ENCODE measurements around the gene RGS8.

Gene RGS8, protein sequence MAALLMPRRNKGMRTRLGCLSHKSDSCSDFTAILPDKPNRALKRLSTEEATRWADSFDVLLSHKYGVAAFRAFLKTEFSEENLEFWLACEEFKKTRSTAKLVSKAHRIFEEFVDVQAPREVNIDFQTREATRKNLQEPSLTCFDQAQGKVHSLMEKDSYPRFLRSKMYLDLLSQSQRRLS

DNA sequence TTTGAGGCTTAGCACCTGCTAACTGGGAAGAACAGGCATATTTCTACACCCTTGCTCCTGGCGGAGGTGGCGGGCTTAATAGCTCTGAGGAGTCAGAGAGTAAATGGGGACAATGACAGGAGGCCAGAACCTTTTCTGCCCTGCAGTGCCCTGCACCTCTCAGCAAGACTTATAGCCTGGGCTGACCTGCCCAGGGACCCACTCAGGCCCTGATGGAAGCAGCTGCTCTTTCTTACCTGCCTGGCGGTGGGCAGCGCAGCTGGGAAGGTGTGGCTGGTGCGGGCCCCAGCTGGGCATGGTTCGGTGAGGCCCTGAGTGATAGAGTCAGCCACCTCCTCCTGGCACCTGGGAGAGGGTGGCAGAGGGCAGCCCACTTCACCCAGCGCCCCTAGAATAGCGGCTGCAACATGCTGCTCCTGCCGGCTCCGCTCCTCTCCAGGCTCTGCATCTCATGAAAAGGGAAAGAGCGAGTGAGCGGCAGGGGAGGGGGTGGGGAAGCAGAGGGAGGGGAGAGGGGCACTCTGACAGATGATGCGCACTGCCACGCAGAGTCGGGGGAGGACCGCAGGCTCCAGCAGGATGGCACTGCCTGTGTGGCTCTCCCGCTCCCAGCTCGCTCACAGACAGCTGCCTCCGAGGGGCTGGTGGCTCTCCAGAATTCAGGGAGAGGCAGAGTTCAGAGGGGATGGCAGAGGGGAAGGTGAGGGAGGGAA is at the start of gene RGS8:
TSS of gene RGS8 (minus strand) at position 472 of the 713 bp plus-strand sequence. CDS start 14,938 bp downstream, outside the sequence.
- Mint-ChIP-seq H3K36me3 (ENCODE audit: low read depth) (no peaks in the 10 kb centered on the region), H3K27me3 (ENCODE audit: low read depth) (peaks cover 21% of the 10 kb centered on the region), H3K4me1 (peaks cover 28% of the 10 kb centered on the region), H3K27ac (no peak within 1 kb of the TSS), H3K4me3 (no peak within 1 kb of the TSS), H3K9me3 (no peaks in the 10 kb centered on the region)
- TF ChIP-seq, protein P1, sequence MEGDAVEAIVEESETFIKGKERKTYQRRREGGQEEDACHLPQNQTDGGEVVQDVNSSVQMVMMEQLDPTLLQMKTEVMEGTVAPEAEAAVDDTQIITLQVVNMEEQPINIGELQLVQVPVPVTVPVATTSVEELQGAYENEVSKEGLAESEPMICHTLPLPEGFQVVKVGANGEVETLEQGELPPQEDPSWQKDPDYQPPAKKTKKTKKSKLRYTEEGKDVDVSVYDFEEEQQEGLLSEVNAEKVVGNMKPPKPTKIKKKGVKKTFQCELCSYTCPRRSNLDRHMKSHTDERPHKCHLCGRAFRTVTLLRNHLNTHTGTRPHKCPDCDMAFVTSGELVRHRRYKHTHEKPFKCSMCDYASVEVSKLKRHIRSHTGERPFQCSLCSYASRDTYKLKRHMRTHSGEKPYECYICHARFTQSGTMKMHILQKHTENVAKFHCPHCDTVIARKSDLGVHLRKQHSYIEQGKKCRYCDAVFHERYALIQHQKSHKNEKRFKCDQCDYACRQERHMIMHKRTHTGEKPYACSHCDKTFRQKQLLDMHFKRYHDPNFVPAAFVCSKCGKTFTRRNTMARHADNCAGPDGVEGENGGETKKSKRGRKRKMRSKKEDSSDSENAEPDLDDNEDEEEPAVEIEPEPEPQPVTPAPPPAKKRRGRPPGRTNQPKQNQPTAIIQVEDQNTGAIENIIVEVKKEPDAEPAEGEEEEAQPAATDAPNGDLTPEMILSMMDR (IDR thresholded peaks at IDR 0.05; ENCODE audit: unreplicated experiment in 3 of 3) = no peak

DNA sequence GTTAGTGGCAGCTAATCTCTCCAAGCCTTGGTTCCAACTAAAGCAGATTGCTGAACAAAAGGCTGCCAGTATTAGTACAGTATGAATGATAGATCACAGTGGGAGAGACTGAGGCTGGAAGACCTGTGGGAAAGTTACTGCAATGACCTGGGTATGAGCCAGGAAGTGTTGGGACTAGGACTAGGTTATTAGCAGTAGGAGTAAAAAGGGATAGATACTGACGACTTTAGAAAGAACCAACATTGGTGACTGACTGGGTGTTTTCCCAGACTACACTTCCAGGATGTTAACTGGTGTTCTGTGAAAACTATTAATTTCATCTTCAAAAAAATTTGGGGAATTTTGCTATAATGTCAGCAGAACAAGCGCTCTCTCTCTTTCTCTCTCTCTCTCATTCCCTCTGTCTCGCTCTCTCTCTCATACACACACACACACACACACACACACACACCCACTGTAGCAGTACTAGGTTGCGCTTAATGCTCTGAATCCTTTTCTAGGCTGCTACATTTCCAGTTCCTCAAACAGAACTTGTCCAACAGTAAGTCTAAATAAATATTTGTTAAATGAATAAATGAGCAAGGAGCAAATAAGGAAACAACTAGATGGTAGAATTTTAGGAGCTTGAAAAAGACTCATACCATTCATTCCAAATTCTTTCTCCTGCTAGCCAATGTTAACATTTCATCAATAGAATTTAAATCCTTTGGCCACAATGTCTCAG is 47.6 kb upstream of the RGS8 start:
- peaks cover 11% of the 10 kb centered on the region for H3K4me1 Mint-ChIP-seq
- H3K36me3 Mint-ChIP-seq (ENCODE audit: low read depth) = no peaks in the 10 kb centered on the region
- H3K9me3 Mint-ChIP-seq = no peaks in the 10 kb centered on the region
- H3K27me3 Mint-ChIP-seq (ENCODE audit: low read depth) = peaks cover 7% of the 10 kb centered on the region
- H3K27ac Mint-ChIP-seq = no peak overlapping the region
- TF ChIP-seq, protein P1 (IDR thresholded peaks at IDR 0.05; ENCODE audit: unreplicated experiment in 3 of 3) = no peak
- no peak overlapping the region for H3K4me3 Mint-ChIP-seq

DNA sequence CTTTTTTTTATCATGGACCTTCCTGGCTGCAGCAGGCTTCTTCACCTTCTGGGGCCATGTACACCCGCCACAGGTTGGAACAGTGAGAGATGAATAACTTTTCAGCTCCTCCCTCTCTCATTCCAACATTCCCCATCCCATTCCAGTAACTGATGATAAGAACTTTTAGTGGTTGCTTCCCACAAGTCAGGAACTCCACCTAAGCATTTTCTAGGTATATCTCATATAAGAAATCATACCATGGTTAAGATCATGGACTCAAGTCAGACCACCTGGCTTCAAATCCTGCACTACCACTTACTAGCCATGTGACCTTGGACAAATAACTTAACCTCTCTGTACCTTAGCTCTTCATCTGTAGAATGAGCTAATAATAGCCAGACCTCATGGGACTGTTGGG is 42.5 kb upstream of the RGS8 start:
- H3K4me3 Mint-ChIP-seq = no peak overlapping the region
- H3K27ac Mint-ChIP-seq = no peak overlapping the region
- H3K36me3 Mint-ChIP-seq (ENCODE audit: low read depth) = no peaks in the 10 kb centered on the region
- H3K4me1 Mint-ChIP-seq = peaks cover 29% of the 10 kb centered on the region
- H3K9me3 Mint-ChIP-seq = no peaks in the 10 kb centered on the region
- TF ChIP-seq, protein P1 (IDR thresholded peaks at IDR 0.05; ENCODE audit: unreplicated experiment in 3 of 3) = no peak
- peaks cover under 1% of the 10 kb centered on the region for H3K27me3 Mint-ChIP-seq (ENCODE audit: low read depth)

DNA sequence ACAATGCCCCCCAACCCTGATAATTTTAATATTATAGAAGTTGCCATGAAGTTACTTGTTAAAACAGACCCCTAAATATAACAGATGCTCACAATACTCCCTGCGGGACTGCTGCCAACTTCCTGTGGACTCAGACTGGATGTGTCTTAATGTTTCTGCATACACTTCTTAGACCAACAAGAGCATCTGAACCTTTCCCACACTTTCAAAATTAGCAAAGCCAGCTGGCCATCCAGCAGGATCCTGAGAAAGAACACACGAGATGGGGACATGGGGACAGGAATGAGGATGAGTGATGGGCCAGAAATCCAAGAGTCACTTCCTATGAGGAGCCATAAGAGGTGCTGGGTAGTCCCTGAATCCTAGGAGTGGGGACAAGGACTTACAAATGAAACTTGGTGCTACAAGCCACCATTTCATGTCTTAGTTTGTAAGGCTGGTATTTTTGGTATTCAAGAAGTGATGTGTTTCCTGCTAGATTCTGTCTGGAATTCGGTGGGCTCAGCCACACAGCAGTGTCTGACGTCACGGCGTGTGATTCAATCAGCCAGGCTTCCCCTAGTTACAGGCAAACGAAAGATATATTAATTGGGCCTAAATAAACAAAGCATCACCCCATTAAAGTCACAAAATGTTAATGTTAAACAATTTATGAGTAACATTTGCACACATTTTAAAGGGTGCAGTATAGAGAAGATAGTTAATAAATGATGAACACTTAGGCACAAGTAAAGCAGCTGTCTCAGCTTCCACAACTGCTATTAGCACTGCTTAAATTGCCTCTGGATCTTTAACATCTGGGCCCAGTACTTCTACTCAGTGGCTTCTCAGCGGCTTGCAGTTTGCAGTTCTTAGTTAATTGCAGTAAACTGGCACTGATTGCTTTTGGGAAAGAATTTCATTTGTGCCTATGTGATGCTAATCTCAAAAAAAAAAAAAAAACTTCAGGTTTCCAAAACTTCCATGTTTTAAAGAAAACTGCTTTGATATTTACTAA is 41.2 kb upstream of the RGS8 start:
- Mint-ChIP-seq H3K9me3 (no peaks in the 10 kb centered on the region), H3K27me3 (ENCODE audit: low read depth) (no peaks in the 10 kb centered on the region), H3K4me1 (peaks cover 29% of the 10 kb centered on the region), H3K27ac (peak overlapping the region; percentile 38 to 59 (median 48)), H3K4me3 (no peak overlapping the region), H3K36me3 (ENCODE audit: low read depth) (no peaks in the 10 kb centered on the region)
- TF ChIP-seq, protein P1 (IDR thresholded peaks at IDR 0.05; ENCODE audit: unreplicated experiment in 3 of 3) = no peak

DNA sequence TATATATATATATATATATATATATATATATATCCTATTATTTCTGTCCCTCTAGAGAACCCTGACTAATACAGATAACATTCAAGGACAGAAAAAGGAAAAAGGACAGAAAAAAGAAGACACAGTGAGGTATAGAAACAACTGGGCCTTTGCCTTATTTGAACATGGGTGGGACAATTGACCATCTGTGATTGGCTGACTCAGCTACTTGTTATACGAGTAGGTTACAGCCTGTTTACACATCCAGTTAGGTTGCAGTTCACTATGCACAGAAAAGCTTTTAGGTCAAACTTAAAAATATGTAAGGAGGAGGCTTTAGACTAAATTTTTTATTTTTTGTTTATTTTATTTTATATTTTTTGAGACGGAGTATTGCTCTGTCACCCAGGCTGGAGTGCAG is 39.8 kb upstream of the RGS8 start:
- Mint-ChIP-seq H3K4me3 (no peak overlapping the region), H3K9me3 (no peaks in the 10 kb centered on the region), H3K4me1 (peaks cover 23% of the 10 kb centered on the region), H3K27ac (no peak overlapping the region), H3K27me3 (ENCODE audit: low read depth) (no peaks in the 10 kb centered on the region), H3K36me3 (ENCODE audit: low read depth) (no peaks in the 10 kb centered on the region)
- TF ChIP-seq, protein P1 (IDR thresholded peaks at IDR 0.05; ENCODE audit: unreplicated experiment in 3 of 3) = no peak
